PC-3 (cell line): ENCODE results near the gene PCDHGA10. TPM values are rescaled to one million over a fixed set of nuclear protein-coding genes. Genes with fewer than 3 reads are reported as not detected.

ENCODE experiments used
- ATAC-seq: fragments of 200-7000 bp; cut with Tn5 transposase; 2 replicates; pipeline ENCODE4 v1.9.1; 2020; ENCODE audit warnings: mild to moderate bottlenecking, moderate library complexity
- BruUV-seq: library from RNA; stranded (reverse); fragments of 400-500 nt; replicated peaks from 2 replicates; lab custom pipeline; 2021; lab: Mats Ljungman, UMichigan
- CTCF ChIA-PET: fragments of 300-600 bp; sonication (Branson Sonifier 250); formaldehyde crosslinking; loops from one replicate; lab custom pipeline; 2022; ENCODE audit warnings: antibody characterized with exemption; lab: Charles Lee
- POLR2A ChIA-PET: fragments of 300-600 bp; sonication (Branson Sonifier 250); formaldehyde crosslinking; loops from one replicate; lab custom pipeline; 2022; ENCODE audit warnings: antibody characterized with exemption; ENCODE audit not compliant: unreplicated experiment; lab: Charles Lee
- DNase-seq: peaks from one replicate; pipeline ENCODE4 v3.0.0-alpha.2; 2015
- H2AFZ ChIP-seq: fragments of 300-600 bp; sonication (generic); 2 replicates; pipeline ENCODE4 v1.6.0; 2016; ENCODE audit warnings: antibody characterized with exemption, low read length
- H3F3A ChIP-seq: fragments of 300-600 bp; sonication (generic); one replicate; pipeline ENCODE4 v1.6.0; 2017; ENCODE audit warnings: antibody characterized with exemption, low read length, control low read depth, mild to moderate bottlenecking; ENCODE audit not compliant: unreplicated experiment
- H3K27ac ChIP-seq: fragments of 300-600 bp; sonication (generic); 2 replicates; pipeline ENCODE4 v1.5.1; 2016; ENCODE audit warnings: mild to moderate bottlenecking, low read length
- H3K27me3 ChIP-seq: fragments of 300-600 bp; sonication (generic); 2 replicates; pipeline ENCODE4 v1.6.1; 2016; ENCODE audit warnings: low read length, mixed read lengths
- H3K36me3 ChIP-seq: fragments of 300-600 bp; sonication (generic); 2 replicates; pipeline ENCODE4 v1.6.1; 2016; ENCODE audit warnings: low read depth, mixed run types, low read length, mixed read lengths
- H3K4me1 ChIP-seq: fragments of 300-600 bp; sonication (generic); 2 replicates; pipeline ENCODE4 v1.5.1; 2016; ENCODE audit warnings: low read length; ENCODE audit not compliant: insufficient read depth
- H3K4me2 ChIP-seq: fragments of 300-600 bp; sonication (generic); 2 replicates; pipeline ENCODE4 v1.6.0; 2016; ENCODE audit warnings: low read length
- H3K4me3 ChIP-seq: fragments of 300-600 bp; sonication (generic); 2 replicates; pipeline ENCODE4 v1.5.1; 2016; ENCODE audit warnings: mild to moderate bottlenecking, low read length, mixed read lengths
- H3K79me2 ChIP-seq: fragments of 300-600 bp; sonication (generic); 2 replicates; pipeline ENCODE4 v1.6.1; 2017; ENCODE audit warnings: low read length, mixed read lengths
- H3K9ac ChIP-seq: fragments of 300-600 bp; sonication (generic); 2 replicates; pipeline ENCODE4 v1.6.0; 2016; ENCODE audit warnings: mild to moderate bottlenecking, low read length
- H3K9me2 ChIP-seq: fragments of 300-600 bp; sonication (generic); replicated peaks from 2 replicates; pipeline ENCODE4 v1.6.1; 2016; ENCODE audit warnings: mixed run types, low read length, mixed read lengths
- H3K9me3 ChIP-seq: fragments of 300-600 bp; sonication (generic); 2 replicates; pipeline ENCODE4 v1.6.1; 2016; ENCODE audit warnings: low read length, mixed read lengths
- H4K20me1 ChIP-seq: fragments of 300-600 bp; sonication (generic); 2 replicates; pipeline ENCODE4 v1.6.1; 2016; ENCODE audit warnings: low read length, mixed read lengths
- CTCF ChIP-seq: fragments of 300-600 bp; sonication (generic); conservative IDR thresholded peaks from 2 replicates; pipeline ENCODE4 v1.5.1; 2017; ENCODE audit warnings: antibody characterized with exemption, low read depth, mild to moderate bottlenecking, low read length
- EZH2 ChIP-seq: fragments of 300-600 bp; sonication (generic); IDR thresholded peaks from one replicate; pipeline ENCODE4 v1.6.1; 2017; ENCODE audit warnings: antibody characterized with exemption, mild to moderate bottlenecking, low read length; ENCODE audit not compliant: unreplicated experiment
- EZH2phosphoT487 ChIP-seq: fragments of 300-600 bp; sonication (generic); IDR thresholded peaks from 2 replicates; pipeline ENCODE4 v1.6.1; 2018; ENCODE audit warnings: mild to moderate bottlenecking, antibody characterized with exemption, low read length, borderline replicate concordance
- intact Hi-C: fragments of 100-400 bp; cut with micrococcal nuclease; formaldehyde crosslinking; loops from 2 replicates; pipeline ENCODE4 v1.9.0; 2023
- total RNA-seq: library from RNA; depleted of rRNA; stranded (reverse); fragments of >200 nt; gene quantifications from 2 replicates; pipeline ENCODE4 v1.2.3, GENCODE V29; 2014

Gene PCDHGA10
- total RNA-seq, 1 experiment from 2014 or later, result 0.84 TPM

DNA sequence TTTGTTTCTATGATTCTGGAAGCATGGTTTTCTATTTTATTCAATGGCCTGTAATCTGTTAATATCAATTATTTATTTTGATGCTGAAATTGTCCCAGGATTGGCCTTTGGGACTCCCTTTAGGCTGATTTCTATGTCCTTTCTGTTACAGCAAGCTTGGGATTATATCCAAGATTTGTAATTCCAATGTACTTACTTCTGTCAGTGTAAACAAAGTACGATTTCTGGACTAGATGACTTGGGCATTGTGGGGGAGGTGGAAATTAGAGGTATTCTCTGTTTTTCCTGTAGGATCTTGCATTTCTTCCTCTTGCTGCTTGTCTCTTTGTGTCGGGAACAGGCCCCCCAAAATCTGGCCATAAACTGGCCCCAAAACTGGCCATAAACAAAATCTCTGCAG is 21.2 kb downstream of the PCDHGA10 start:
- intact Hi-C loops, result no loop called here
- POLR2A ChIA-PET, result no interaction called here

GRCh38 chr5:141437221-141437620 is 24.4 kb downstream of the PCDHGA10 start:
- no peak for ATAC-seq
- POLR2A ChIA-PET, result no interaction called here

More for the DNA sequence above, 21.2 kb downstream of the PCDHGA10 start:
- Histone ChIP-seq H3K9me3 (0 out of 2 replicates have a peak, but pooled peaks cover 4% of the 10 kb centered on the region), H2AFZ (no peak overlapping the region), H3K27me3 (no peaks in the 10 kb centered on the region), H3K9me2 (no peaks in the 10 kb centered on the region), H3K4me1 (no peaks in the 10 kb centered on the region), H3K4me3 (no peak overlapping the region), H4K20me1 (no peaks in the 10 kb centered on the region), H3K4me2 (no peak overlapping the region), H3F3A (no peaks in the 10 kb centered on the region), H3K79me2 (no peaks in the 10 kb centered on the region), H3K36me3 (no peaks in the 10 kb centered on the region), H3K27ac (no peak overlapping the region), H3K9ac (no peak overlapping the region)
- CTCF ChIA-PET, result no interaction called here
- no peak for TF ChIP-seq CTCF
- no peak for TF ChIP-seq EZH2phosphoT487
- no peak for TF ChIP-seq EZH2
- ATAC-seq (no peak), DNase-seq (no peak)
- BruUV-seq, result no TSS peak

More at GRCh38 chr5:141437221-141437620, 24.4 kb downstream of the PCDHGA10 start:
- DNase-seq, result no peak
- Histone ChIP-seq H3K4me3 (no peak overlapping the region), H3K4me1 (no peaks in the 10 kb centered on the region), H3K36me3 (no peaks in the 10 kb centered on the region), H3K79me2 (no peaks in the 10 kb centered on the region), H3F3A (no peaks in the 10 kb centered on the region), H4K20me1 (no peaks in the 10 kb centered on the region), H3K9me3 (no peaks in the 10 kb centered on the region), H2AFZ (no peak overlapping the region), H3K4me2 (no peak overlapping the region), H3K9ac (no peak overlapping the region), H3K27ac (no peak overlapping the region), H3K27me3 (no peaks in the 10 kb centered on the region), H3K9me2 (no peaks in the 10 kb centered on the region)
- intact Hi-C loops, result no loop called here
- CTCF ChIA-PET, result no interaction called here
- no peak for TF ChIP-seq CTCF
- TF ChIP-seq EZH2, result no peak
- TF ChIP-seq EZH2phosphoT487, result no peak
- BruUV-seq, result no TSS peak
